ENCODE data around the gene SNAP29. TPM values are rescaled to one million over a fixed set of nuclear protein-coding genes. Genes with fewer than 3 reads are reported as not detected.
A peak's percentile ranks its signal among the peaks of the same experiment; 100 is the strongest.
"Not testable (repeated sequence)": the region's sequence is repeated elsewhere in the genome, so short reads cannot be mapped to it uniquely, and the experiment has no call there.

Gene SNAP29
- total RNA-seq, 1 experiment from 2014 or later = 35.9 TPM

- H3K36me3 Mint-ChIP-seq (ENCODE audit: insufficient read depth, unreplicated experiment) = peaks cover 12% of the 10 kb centered on the region
- H3K4me1 Mint-ChIP-seq (ENCODE audit: low read depth, unreplicated experiment) = peaks cover 39% of the 10 kb centered on the region
- H3K27ac Mint-ChIP-seq (ENCODE audit: unreplicated experiment) = peak overlapping the region; percentile 27
- TF ChIP-seq CTCF (IDR thresholded peaks at IDR 0.05; ENCODE audit: unreplicated experiment) = no peak
- intact Hi-C loops (cut with micrococcal nuclease; ENCODE audit: unreplicated experiment) = no loop called here
- BruUV-seq (replicated peaks) = no TSS peak
- no peak for DNase-seq
- H3K4me3 Mint-ChIP-seq (ENCODE audit: low read depth, unreplicated experiment) = no peak overlapping the region
- no peaks in the 10 kb centered on the region for H3K27me3 Mint-ChIP-seq (ENCODE audit: unreplicated experiment)
- H3K9me3 Mint-ChIP-seq (ENCODE audit: low read depth, unreplicated experiment) = no peaks in the 10 kb centered on the region
- CTCF ChIA-PET = interaction anchor here (0.5 to 2.5 kb wide), 3 partner anchors 9 to 11 kb away, joined by 4 to 8 read pairs (median 7); partner anchors contain the start of gene CRKL
Observed at GRCh38 chr22:20926243-20926642, 67.4 kb downstream of the SNAP29 start.

- no peak for TF ChIP-seq CTCF (IDR thresholded peaks at IDR 0.05; ENCODE audit: unreplicated experiment)
- Mint-ChIP-seq H3K36me3 (ENCODE audit: insufficient read depth, unreplicated experiment) (peaks cover 6% of the 10 kb centered on the region), H3K27ac (ENCODE audit: unreplicated experiment) (no peak overlapping the region), H3K27me3 (ENCODE audit: unreplicated experiment) (no peaks in the 10 kb centered on the region), H3K9me3 (ENCODE audit: low read depth, unreplicated experiment) (no peaks in the 10 kb centered on the region), H3K4me3 (ENCODE audit: low read depth, unreplicated experiment) (no peak overlapping the region), H3K4me1 (ENCODE audit: low read depth, unreplicated experiment) (peaks cover 33% of the 10 kb centered on the region)
- intact Hi-C loops (cut with micrococcal nuclease; ENCODE audit: unreplicated experiment) = no loop called here
- BruUV-seq (replicated peaks) = no TSS peak
- CTCF ChIA-PET = interaction anchor here (0.7 to 1.5 kb wide), 3 partner anchors 8 to 959 kb away, joined by 5 to 10 read pairs (median 8); no protein-coding TSS in a partner anchor
- no peak for DNase-seq
Observed at GRCh38 chr22:20927940-20928572, 69.2 kb downstream of the SNAP29 start.

- no peak overlapping the region for H3K27ac Mint-ChIP-seq (ENCODE audit: unreplicated experiment)
- CTCF ChIA-PET = interaction anchor here (0.7 kb wide), 4 partner anchors 8 to 74 kb away, joined by 4 to 10 read pairs (median 6); no protein-coding TSS in a partner anchor
- no peak for TF ChIP-seq CTCF (IDR thresholded peaks at IDR 0.05; ENCODE audit: unreplicated experiment)
- H3K4me1 Mint-ChIP-seq (ENCODE audit: low read depth, unreplicated experiment) = peaks cover 33% of the 10 kb centered on the region
- H3K9me3 Mint-ChIP-seq (ENCODE audit: low read depth, unreplicated experiment) = no peaks in the 10 kb centered on the region
- intact Hi-C loops (cut with micrococcal nuclease; ENCODE audit: unreplicated experiment) = no loop called here
- H3K27me3 Mint-ChIP-seq (ENCODE audit: unreplicated experiment) = no peaks in the 10 kb centered on the region
- no peak overlapping the region for H3K4me3 Mint-ChIP-seq (ENCODE audit: low read depth, unreplicated experiment)
- H3K36me3 Mint-ChIP-seq (ENCODE audit: insufficient read depth, unreplicated experiment) = peaks cover 6% of the 10 kb centered on the region
- BruUV-seq (replicated peaks) = no TSS peak
- DNase-seq = no peak
Observed at GRCh38 chr22:20928573-20928967, 69.8 kb downstream of the SNAP29 start.

GRCh38 chr22:20930004-20930403 is 71.2 kb downstream of the SNAP29 start:
- TF ChIP-seq CTCF (IDR thresholded peaks at IDR 0.05; ENCODE audit: unreplicated experiment) = no peak
- no peak for DNase-seq
- Mint-ChIP-seq H3K36me3 (ENCODE audit: insufficient read depth, unreplicated experiment) (peaks cover 15% of the 10 kb centered on the region), H3K9me3 (ENCODE audit: low read depth, unreplicated experiment) (no peaks in the 10 kb centered on the region), H3K4me3 (ENCODE audit: low read depth, unreplicated experiment) (no peak overlapping the region), H3K4me1 (ENCODE audit: low read depth, unreplicated experiment) (peaks cover 33% of the 10 kb centered on the region), H3K27ac (ENCODE audit: unreplicated experiment) (no peak overlapping the region), H3K27me3 (ENCODE audit: unreplicated experiment) (no peaks in the 10 kb centered on the region)
- BruUV-seq (replicated peaks) = no TSS peak
- CTCF ChIA-PET = interaction anchor here (0.6 kb wide), 1 partner anchor 115 kb away, joined by 8 read pairs; no protein-coding TSS in a partner anchor
- intact Hi-C loops (cut with micrococcal nuclease; ENCODE audit: unreplicated experiment) = no loop called here

- H3K4me1 Mint-ChIP-seq (ENCODE audit: low read depth, unreplicated experiment) = peaks cover 29% of the 10 kb centered on the region
- DNase-seq; BruUV-seq (replicated peaks); H3K9me3 Mint-ChIP-seq (ENCODE audit: low read depth, unreplicated experiment); H3K27me3 Mint-ChIP-seq (ENCODE audit: unreplicated experiment); intact Hi-C loops (cut with micrococcal nuclease; ENCODE audit: unreplicated experiment); H3K4me3 Mint-ChIP-seq (ENCODE audit: low read depth, unreplicated experiment); H3K27ac Mint-ChIP-seq (ENCODE audit: unreplicated experiment): not testable (repeated sequence)
- CTCF ChIA-PET = interaction anchor here (0.6 kb wide), 2 partner anchors 42 to 115 kb away, joined by 8 to 10 read pairs; no protein-coding TSS in a partner anchor
- H3K36me3 Mint-ChIP-seq (ENCODE audit: insufficient read depth, unreplicated experiment) = peaks cover 19% of the 10 kb centered on the region
Observed at GRCh38 chr22:20930435-20930834, 71.6 kb downstream of the SNAP29 start.
